ENCODE measurements around the gene TMEM63B. TPM values are rescaled to one million over a fixed set of nuclear protein-coding genes. Genes with fewer than 3 reads are reported as not detected.

Gene TMEM63B
- total and polyA plus RNA-seq, 9 of the 15 experiments (the other 6 are each of a cell fraction or from before 2014, with no cell fraction given): 0.14 to 39.4 (median 14.4) TPM

DNA sequence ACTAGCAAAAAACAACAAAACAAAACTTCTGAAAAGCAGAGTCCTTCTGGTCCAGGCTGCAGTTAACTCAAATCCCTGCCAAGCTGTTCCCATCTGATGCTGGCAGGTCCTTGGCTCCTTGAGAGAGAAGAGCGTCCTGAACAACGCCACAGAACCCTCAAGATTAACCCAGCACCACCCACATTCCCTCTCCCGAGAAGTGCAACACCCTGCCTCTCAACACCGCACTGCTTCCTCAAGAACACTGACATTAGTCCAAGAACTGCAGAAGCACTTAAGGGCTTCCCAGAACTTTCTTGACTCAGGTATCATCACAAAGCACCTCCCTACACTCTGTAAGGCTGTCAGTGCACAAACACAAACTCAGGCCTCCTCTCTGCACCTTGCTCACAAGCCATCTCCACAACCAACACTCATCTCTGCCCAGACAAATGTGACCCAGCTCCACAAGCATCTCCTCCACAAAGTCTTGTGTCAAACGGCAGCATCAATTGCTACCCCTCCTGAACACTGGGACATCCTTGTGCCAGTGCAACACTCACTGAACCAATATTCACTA, 7.6 kb upstream of the TMEM63B start:
- ATAC-seq (peak; percentile 55), FAIRE-seq (peak; percentile 44), DNase-seq (ENCODE audit: extremely low read depth in 1 of 4, low spot score in 3 of 4) (peak in 1 of 4 experiments; percentile 40)
- peaks cover 80% of the 10 kb centered on the region for H4K20me1 ChIP-seq (replicated peaks; ENCODE audit: control insufficient read depth, insufficient read depth, low read length)
- H3K79me2 ChIP-seq (ENCODE audit: control insufficient read depth, insufficient read depth, low read length): peaks cover 100% of the 10 kb centered on the region
- peak overlapping the region in 1 of 2 experiments; percentile 5; a peak in 2 of 4 replicates for H3K9ac ChIP-seq (ENCODE audit: insufficient read depth in 1 of 2, low read depth in 2 of 2, low read length in 2 of 2)
- intact Hi-C loops (cut with micrococcal nuclease): loop anchor here (5.0 kb wide), 1 partner anchor 33 kb away; no protein-coding TSS in a partner anchor
- TF ChIP-seq ZNF347 (CRISPR knock-in tag; IDR thresholded peaks at IDR 0.05; ENCODE audit: low read depth): no peak
- TF ChIP-seq MTA2 (IDR thresholded peaks at IDR 0.05; ENCODE audit: low read depth): no peak
- no peak for TF ChIP-seq BCOR (IDR thresholded peaks at IDR 0.05)
- TF ChIP-seq, protein P1, sequence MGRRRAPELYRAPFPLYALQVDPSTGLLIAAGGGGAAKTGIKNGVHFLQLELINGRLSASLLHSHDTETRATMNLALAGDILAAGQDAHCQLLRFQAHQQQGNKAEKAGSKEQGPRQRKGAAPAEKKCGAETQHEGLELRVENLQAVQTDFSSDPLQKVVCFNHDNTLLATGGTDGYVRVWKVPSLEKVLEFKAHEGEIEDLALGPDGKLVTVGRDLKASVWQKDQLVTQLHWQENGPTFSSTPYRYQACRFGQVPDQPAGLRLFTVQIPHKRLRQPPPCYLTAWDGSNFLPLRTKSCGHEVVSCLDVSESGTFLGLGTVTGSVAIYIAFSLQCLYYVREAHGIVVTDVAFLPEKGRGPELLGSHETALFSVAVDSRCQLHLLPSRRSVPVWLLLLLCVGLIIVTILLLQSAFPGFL (CRISPR knock-in tag; IDR thresholded peaks at IDR 0.05): 0 out of 2 replicates have a peak, but pooled peaks have one; percentile 18
- TF ChIP-seq, protein P2, sequence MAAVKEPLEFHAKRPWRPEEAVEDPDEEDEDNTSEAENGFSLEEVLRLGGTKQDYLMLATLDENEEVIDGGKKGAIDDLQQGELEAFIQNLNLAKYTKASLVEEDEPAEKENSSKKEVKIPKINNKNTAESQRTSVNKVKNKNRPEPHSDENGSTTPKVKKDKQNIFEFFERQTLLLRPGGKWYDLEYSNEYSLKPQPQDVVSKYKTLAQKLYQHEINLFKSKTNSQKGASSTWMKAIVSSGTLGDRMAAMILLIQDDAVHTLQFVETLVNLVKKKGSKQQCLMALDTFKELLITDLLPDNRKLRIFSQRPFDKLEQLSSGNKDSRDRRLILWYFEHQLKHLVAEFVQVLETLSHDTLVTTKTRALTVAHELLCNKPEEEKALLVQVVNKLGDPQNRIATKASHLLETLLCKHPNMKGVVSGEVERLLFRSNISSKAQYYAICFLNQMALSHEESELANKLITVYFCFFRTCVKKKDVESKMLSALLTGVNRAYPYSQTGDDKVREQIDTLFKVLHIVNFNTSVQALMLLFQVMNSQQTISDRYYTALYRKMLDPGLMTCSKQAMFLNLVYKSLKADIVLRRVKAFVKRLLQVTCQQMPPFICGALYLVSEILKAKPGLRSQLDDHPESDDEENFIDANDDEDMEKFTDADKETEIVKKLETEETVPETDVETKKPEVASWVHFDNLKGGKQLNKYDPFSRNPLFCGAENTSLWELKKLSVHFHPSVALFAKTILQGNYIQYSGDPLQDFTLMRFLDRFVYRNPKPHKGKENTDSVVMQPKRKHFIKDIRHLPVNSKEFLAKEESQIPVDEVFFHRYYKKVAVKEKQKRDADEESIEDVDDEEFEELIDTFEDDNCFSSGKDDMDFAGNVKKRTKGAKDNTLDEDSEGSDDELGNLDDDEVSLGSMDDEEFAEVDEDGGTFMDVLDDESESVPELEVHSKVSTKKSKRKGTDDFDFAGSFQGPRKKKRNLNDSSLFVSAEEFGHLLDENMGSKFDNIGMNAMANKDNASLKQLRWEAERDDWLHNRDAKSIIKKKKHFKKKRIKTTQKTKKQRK (IDR thresholded peaks at IDR 0.05; ENCODE audit: borderline replicate concordance, low read depth, low read length): no peak
- no peak for TF ChIP-seq POLR2AphosphoS5 (IDR thresholded peaks at IDR 0.05; ENCODE audit: control insufficient read depth, insufficient read depth, low read depth, low read length)
- TF ChIP-seq CTBP1 (IDR thresholded peaks at IDR 0.05; ENCODE audit: borderline replicate concordance): 0 out of 2 replicates have a peak, but pooled peaks have one; percentile 31
- TF ChIP-seq HDAC1 (IDR thresholded peaks at IDR 0.05): peak in 1 of 2 experiments; percentile 12; a peak in 1 of 4 replicates
- no peak for TF ChIP-seq FOXM1 (IDR thresholded peaks at IDR 0.05; ENCODE audit: low read depth)
- TF ChIP-seq FOXM1 (CRISPR knock-in tag; IDR thresholded peaks at IDR 0.05; ENCODE audit: low read depth): no peak
- no peak for TF ChIP-seq MEF2D (tag; conservative IDR thresholded peaks at IDR 0.05; ENCODE audit: low read depth)
- POLR2A ChIA-PET: interaction anchor here (1.5 to 4.6 kb wide), 2 partner anchors 10 to 14 kb away, joined by 10 to 14 read pairs; no protein-coding TSS in a partner anchor
- H3K4me2 ChIP-seq (ENCODE audit: insufficient read depth, low read length): peak overlapping the region; percentile 9
- no TSS peak for BruUV-seq (replicated peaks)
- no peak overlapping the region for H3K4me3 ChIP-seq
- CTCF ChIA-PET (ENCODE audit: low intra/inter-chr PET ratio): no interaction called here
- 18% methylated on average over 5 of the region's 5 CpGs for WGBS (ENCODE audit: insufficient coverage, low coverage, missing lambda C conversion rate)
- H3K27me3 ChIP-seq (ENCODE audit: control insufficient read depth in 2 of 2, insufficient read depth in 2 of 2, low read length in 2 of 2): no peaks in the 10 kb centered on the region
- in situ Hi-C loops (cut with MboI): no loop called here
- peaks cover 40 to 79% of the 10 kb centered on the region in 2 experiments for H3K4me1 ChIP-seq (replicated peaks in 1 of 2; ENCODE audit: control insufficient read depth in 2 of 2, insufficient read depth in 2 of 2, low read length in 2 of 2)
- peaks cover 80% of the 10 kb centered on the region for H3K36me3 ChIP-seq (ENCODE audit: control insufficient read depth, insufficient read depth, low read length)
- no peak overlapping the region for H2AFZ ChIP-seq (ENCODE audit: low read depth, low read length)
- peak overlapping the region; percentile 29; the same call in 2 of the 3 replicates for H3K27ac ChIP-seq (ENCODE audit: extremely low read depth, low read depth, low read length)
- peaks cover 8% of the 10 kb centered on the region for H3K9me1 ChIP-seq (ENCODE audit: control insufficient read depth, insufficient read depth, low read length)
- no peaks in the 10 kb centered on the region for H3K9me3 ChIP-seq (replicated peaks; ENCODE audit: control insufficient read depth, insufficient read depth, low read depth, low read length)
